Measurements from ENCODE around the gene PSPN. TPM values are rescaled to one million over a fixed set of nuclear protein-coding genes. Genes with fewer than 3 reads are reported as not detected.
"Not testable (repeated sequence)": the region's sequence is repeated elsewhere in the genome, so short reads cannot be mapped to it uniquely, and the experiment has no call there.

The PSPN gene
- total RNA-seq, 1 experiment from 2014 or later, result 1.6 TPM

- CTCF ChIA-PET, result no interaction called here
- intact Hi-C loops (cut with micrococcal nuclease; ENCODE audit: unreplicated experiment), result no loop called here
- POLR2A ChIA-PET, result interaction anchor here (0.5 kb wide), 1 partner anchor 476 kb away, joined by 3 read pairs; no protein-coding TSS in a partner anchor
Measured at GRCh38 chr19:6362027-6362350, 13.7 kb downstream of the PSPN start.

GRCh38 chr19:6360857-6361216 is 14.9 kb downstream of the PSPN start:
- H3K27me3 ChIP-seq (ENCODE audit: control insufficient read depth, insufficient read depth, low read length); CTCF ChIA-PET; ATAC-seq; intact Hi-C loops (cut with micrococcal nuclease; ENCODE audit: unreplicated experiment); H3K36me3 ChIP-seq (ENCODE audit: control insufficient read depth, insufficient read depth, low read length); H3K4me1 ChIP-seq (ENCODE audit: control insufficient read depth, insufficient read depth, low read length); DNase-seq (ENCODE audit: low read depth, low spot score); in situ Hi-C loops (cut with HindIII; ENCODE audit: low pct_unique_long_range_greater_than_20kb, low sequenced_read_pairs); H3K9me3 ChIP-seq (ENCODE audit: control insufficient read depth, insufficient read depth, low read depth, low read length); BruUV-seq (replicated peaks); POLR2A ChIA-PET: not testable (repeated sequence)
- peak overlapping the region; percentile 53 to 78 for H3K4me3 ChIP-seq (ENCODE audit: low read depth in 2 of 2, low read length in 2 of 2)
- H3K27ac ChIP-seq (ENCODE audit: low read length), result peak overlapping the region; percentile 23; the same call in 1 of the 2 replicates

More at GRCh38 chr19:6362027-6362350, 13.7 kb downstream of the PSPN start:
- BruUV-seq (replicated peaks), result no TSS peak
- in situ Hi-C loops (cut with HindIII; ENCODE audit: low pct_unique_long_range_greater_than_20kb, low sequenced_read_pairs), result no loop called here
- Histone ChIP-seq H3K4me1 (ENCODE audit: control insufficient read depth, insufficient read depth, low read length) (0 out of 2 replicates have a peak, but pooled peaks cover 4% of the 10 kb centered on the region), H3K27ac (ENCODE audit: low read length) (peak overlapping the region; percentile 89), H3K36me3 (ENCODE audit: control insufficient read depth, insufficient read depth, low read length) (peaks cover 2% of the 10 kb centered on the region), H3K27me3 (ENCODE audit: control insufficient read depth, insufficient read depth, low read length) (no peaks in the 10 kb centered on the region), H3K4me3 (ENCODE audit: low read depth in 2 of 2, low read length in 2 of 2) (peak overlapping the region; percentile 53 to 78), H3K9me3 (ENCODE audit: control insufficient read depth, insufficient read depth, low read depth, low read length) (no peaks in the 10 kb centered on the region)
- DNase-seq (ENCODE audit: low read depth, low spot score) (no peak), ATAC-seq (no peak)
- TF ChIP-seq POLR2AphosphoS5 (IDR thresholded peaks at IDR 0.05; ENCODE audit: low read depth, low read length), result no peak
- TF ChIP-seq, protein P1, sequence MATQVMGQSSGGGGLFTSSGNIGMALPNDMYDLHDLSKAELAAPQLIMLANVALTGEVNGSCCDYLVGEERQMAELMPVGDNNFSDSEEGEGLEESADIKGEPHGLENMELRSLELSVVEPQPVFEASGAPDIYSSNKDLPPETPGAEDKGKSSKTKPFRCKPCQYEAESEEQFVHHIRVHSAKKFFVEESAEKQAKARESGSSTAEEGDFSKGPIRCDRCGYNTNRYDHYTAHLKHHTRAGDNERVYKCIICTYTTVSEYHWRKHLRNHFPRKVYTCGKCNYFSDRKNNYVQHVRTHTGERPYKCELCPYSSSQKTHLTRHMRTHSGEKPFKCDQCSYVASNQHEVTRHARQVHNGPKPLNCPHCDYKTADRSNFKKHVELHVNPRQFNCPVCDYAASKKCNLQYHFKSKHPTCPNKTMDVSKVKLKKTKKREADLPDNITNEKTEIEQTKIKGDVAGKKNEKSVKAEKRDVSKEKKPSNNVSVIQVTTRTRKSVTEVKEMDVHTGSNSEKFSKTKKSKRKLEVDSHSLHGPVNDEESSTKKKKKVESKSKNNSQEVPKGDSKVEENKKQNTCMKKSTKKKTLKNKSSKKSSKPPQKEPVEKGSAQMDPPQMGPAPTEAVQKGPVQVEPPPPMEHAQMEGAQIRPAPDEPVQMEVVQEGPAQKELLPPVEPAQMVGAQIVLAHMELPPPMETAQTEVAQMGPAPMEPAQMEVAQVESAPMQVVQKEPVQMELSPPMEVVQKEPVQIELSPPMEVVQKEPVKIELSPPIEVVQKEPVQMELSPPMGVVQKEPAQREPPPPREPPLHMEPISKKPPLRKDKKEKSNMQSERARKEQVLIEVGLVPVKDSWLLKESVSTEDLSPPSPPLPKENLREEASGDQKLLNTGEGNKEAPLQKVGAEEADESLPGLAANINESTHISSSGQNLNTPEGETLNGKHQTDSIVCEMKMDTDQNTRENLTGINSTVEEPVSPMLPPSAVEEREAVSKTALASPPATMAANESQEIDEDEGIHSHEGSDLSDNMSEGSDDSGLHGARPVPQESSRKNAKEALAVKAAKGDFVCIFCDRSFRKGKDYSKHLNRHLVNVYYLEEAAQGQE (IDR thresholded peaks at IDR 0.05; ENCODE audit: insufficient read depth in 1 of 2, low read depth in 2 of 2, low read length in 1 of 2), result no peak
- TF ChIP-seq, protein P2, sequence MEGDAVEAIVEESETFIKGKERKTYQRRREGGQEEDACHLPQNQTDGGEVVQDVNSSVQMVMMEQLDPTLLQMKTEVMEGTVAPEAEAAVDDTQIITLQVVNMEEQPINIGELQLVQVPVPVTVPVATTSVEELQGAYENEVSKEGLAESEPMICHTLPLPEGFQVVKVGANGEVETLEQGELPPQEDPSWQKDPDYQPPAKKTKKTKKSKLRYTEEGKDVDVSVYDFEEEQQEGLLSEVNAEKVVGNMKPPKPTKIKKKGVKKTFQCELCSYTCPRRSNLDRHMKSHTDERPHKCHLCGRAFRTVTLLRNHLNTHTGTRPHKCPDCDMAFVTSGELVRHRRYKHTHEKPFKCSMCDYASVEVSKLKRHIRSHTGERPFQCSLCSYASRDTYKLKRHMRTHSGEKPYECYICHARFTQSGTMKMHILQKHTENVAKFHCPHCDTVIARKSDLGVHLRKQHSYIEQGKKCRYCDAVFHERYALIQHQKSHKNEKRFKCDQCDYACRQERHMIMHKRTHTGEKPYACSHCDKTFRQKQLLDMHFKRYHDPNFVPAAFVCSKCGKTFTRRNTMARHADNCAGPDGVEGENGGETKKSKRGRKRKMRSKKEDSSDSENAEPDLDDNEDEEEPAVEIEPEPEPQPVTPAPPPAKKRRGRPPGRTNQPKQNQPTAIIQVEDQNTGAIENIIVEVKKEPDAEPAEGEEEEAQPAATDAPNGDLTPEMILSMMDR (IDR thresholded peaks at IDR 0.05), result no peak
- no peak for TF ChIP-seq SIN3A (IDR thresholded peaks at IDR 0.05; ENCODE audit: borderline replicate concordance, insufficient read depth, low read depth, low read length)
- no peak for TF ChIP-seq TCF7L2 (IDR thresholded peaks at IDR 0.05; ENCODE audit: low read depth, low read length)

DNA sequence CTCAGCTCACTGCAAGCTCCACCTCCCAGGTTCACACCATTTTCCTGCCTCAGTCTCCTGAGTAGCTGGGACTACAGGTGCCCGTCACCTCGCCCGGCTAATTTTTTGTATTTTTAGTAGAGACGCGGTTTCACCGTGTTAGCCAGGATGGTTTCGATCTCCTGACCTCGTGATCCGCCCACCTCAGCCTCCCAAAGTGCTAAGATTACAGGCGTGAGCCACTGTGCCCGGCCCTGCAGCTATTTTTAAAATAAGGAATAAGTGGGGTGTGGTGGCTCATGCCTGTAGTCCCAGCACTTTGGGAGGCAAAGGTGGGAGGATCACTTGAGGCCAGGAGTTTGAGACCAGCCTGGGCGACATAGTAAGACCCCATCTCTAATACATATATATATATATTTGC is 15.3 kb downstream of the PSPN start:
- H3K27ac ChIP-seq (ENCODE audit: low read length); intact Hi-C loops (cut with micrococcal nuclease; ENCODE audit: unreplicated experiment); POLR2A ChIA-PET; in situ Hi-C loops (cut with HindIII; ENCODE audit: low pct_unique_long_range_greater_than_20kb, low sequenced_read_pairs); DNase-seq (ENCODE audit: low read depth, low spot score); H3K36me3 ChIP-seq (ENCODE audit: control insufficient read depth, insufficient read depth, low read length); H3K4me1 ChIP-seq (ENCODE audit: control insufficient read depth, insufficient read depth, low read length); CTCF ChIA-PET; H3K27me3 ChIP-seq (ENCODE audit: control insufficient read depth, insufficient read depth, low read length); BruUV-seq (replicated peaks); ATAC-seq; H3K9me3 ChIP-seq (ENCODE audit: control insufficient read depth, insufficient read depth, low read depth, low read length); H3K4me3 ChIP-seq (ENCODE audit: low read depth in 2 of 2, low read length in 2 of 2): not testable (repeated sequence)

Data from Panc1 (cell line).